IPS-15b (cell line): ENCODE data around the gene TSEN2.
A peak's percentile ranks its signal among the peaks of the same experiment; 100 is the strongest.

Source experiments
- H3K27me3 ChIP-seq: one replicate; pipeline ENCODE4 v1.6.1; 2013; ENCODE audit warnings: low read length; ENCODE audit not compliant: control insufficient read depth, insufficient read depth
- H3K36me3 ChIP-seq: one replicate; pipeline ENCODE4 v1.6.1; 2013; ENCODE audit warnings: low read length; ENCODE audit not compliant: control insufficient read depth, insufficient read depth
- H3K4me1 ChIP-seq: one replicate; pipeline ENCODE4 v1.6.1; 2013; ENCODE audit warnings: mild to moderate bottlenecking, low read length; ENCODE audit not compliant: control insufficient read depth, insufficient read depth
- H3K4me3 ChIP-seq: one replicate; pipeline ENCODE4 v1.5.1; 2013; ENCODE audit warnings: low read depth, low read length
- H3K9ac ChIP-seq: one replicate; pipeline ENCODE4 v1.6.1; 2013; ENCODE audit warnings: low read depth, mild to moderate bottlenecking, low read length
- H3K9me3 ChIP-seq: one replicate; pipeline ENCODE4 v1.6.1; 2013; ENCODE audit warnings: mild to moderate bottlenecking, low read length; ENCODE audit not compliant: control insufficient read depth, insufficient read depth

The TSEN2 gene

GRCh38 chr3:12484198-12484982, at the start of gene TSEN2:
TSS of gene TSEN2 (plus strand) at chr3:12484480. CDS start at chr3:12489801, 5,321 bp downstream.
- Histone ChIP-seq H3K9ac (peak within 1 kb of the TSS; percentile 68), H3K4me3 (peak within 1 kb of the TSS; percentile 86), H3K27me3 (peaks cover 3% of the 10 kb centered on the region), H3K36me3 (no peaks in the 10 kb centered on the region), H3K9me3 (no peaks in the 10 kb centered on the region), H3K4me1 (peaks cover 3% of the 10 kb centered on the region)

- Histone ChIP-seq H3K9ac (no peak overlapping the region), H3K27me3 (no peaks in the 10 kb centered on the region), H3K36me3 (no peaks in the 10 kb centered on the region), H3K4me3 (no peak overlapping the region), H3K9me3 (no peaks in the 10 kb centered on the region), H3K4me1 (no peaks in the 10 kb centered on the region)
Observed at GRCh38 chr3:12436514-12437220, 47.6 kb upstream of the TSEN2 start.

GRCh38 chr3:12437221-12437605, 47.1 kb upstream of the TSEN2 start:
- Histone ChIP-seq H3K27me3 (no peaks in the 10 kb centered on the region), H3K9ac (no peak overlapping the region), H3K4me1 (no peaks in the 10 kb centered on the region), H3K36me3 (no peaks in the 10 kb centered on the region), H3K9me3 (no peaks in the 10 kb centered on the region), H3K4me3 (no peak overlapping the region)

GRCh38 chr3:12437861-12438260, 46.4 kb upstream of the TSEN2 start:
- Histone ChIP-seq H3K9me3 (no peaks in the 10 kb centered on the region), H3K9ac (no peak overlapping the region), H3K4me3 (no peak overlapping the region), H3K36me3 (no peaks in the 10 kb centered on the region), H3K4me1 (no peaks in the 10 kb centered on the region), H3K27me3 (no peaks in the 10 kb centered on the region)

- Histone ChIP-seq H3K36me3 (no peaks in the 10 kb centered on the region), H3K27me3 (no peaks in the 10 kb centered on the region)
Observed at GRCh38 chr3:12438318-12438717, 46.0 kb upstream of the TSEN2 start.

GRCh38 chr3:12439161-12439940, 44.9 kb upstream of the TSEN2 start:
- Histone ChIP-seq H3K4me1 (no peaks in the 10 kb centered on the region), H3K9me3 (no peaks in the 10 kb centered on the region), H3K36me3 (no peaks in the 10 kb centered on the region), H3K27me3 (peaks cover 3% of the 10 kb centered on the region), H3K4me3 (no peak overlapping the region), H3K9ac (no peak overlapping the region)

More at GRCh38 chr3:12438318-12438717, 46.0 kb upstream of the TSEN2 start:
- Histone ChIP-seq H3K9ac (no peak overlapping the region), H3K4me1 (no peaks in the 10 kb centered on the region), H3K4me3 (no peak overlapping the region), H3K9me3 (no peaks in the 10 kb centered on the region)

- no peak overlapping the region for H3K4me3 ChIP-seq
- no peaks in the 10 kb centered on the region for H3K36me3 ChIP-seq
- peaks cover 3% of the 10 kb centered on the region for H3K27me3 ChIP-seq
- H3K9ac ChIP-seq: no peak overlapping the region
- H3K4me1 ChIP-seq: peaks cover 4% of the 10 kb centered on the region
- no peaks in the 10 kb centered on the region for H3K9me3 ChIP-seq
Observed at GRCh38 chr3:12440927-12441714, 43.2 kb upstream of the TSEN2 start.

- Histone ChIP-seq H3K36me3 (no peaks in the 10 kb centered on the region), H3K9me3 (no peaks in the 10 kb centered on the region), H3K27me3 (peaks cover 3% of the 10 kb centered on the region), H3K9ac (no peak overlapping the region), H3K4me1 (peaks cover 4% of the 10 kb centered on the region), H3K4me3 (no peak overlapping the region)
Observed at GRCh38 chr3:12442654-12443501, 41.4 kb upstream of the TSEN2 start.

GRCh38 chr3:12443781-12444522, 40.3 kb upstream of the TSEN2 start:
- H3K4me1 ChIP-seq: peaks cover 4% of the 10 kb centered on the region
- H3K36me3 ChIP-seq: no peaks in the 10 kb centered on the region
- H3K9ac ChIP-seq: no peak overlapping the region
- peaks cover 3% of the 10 kb centered on the region for H3K27me3 ChIP-seq
- no peaks in the 10 kb centered on the region for H3K9me3 ChIP-seq
- H3K4me3 ChIP-seq: no peak overlapping the region
